ENCODE results near the gene C12orf56.
A peak's percentile ranks its signal among the peaks of the same experiment; 100 is the strongest.
"Not testable (repeated sequence)": the region's sequence is repeated elsewhere in the genome, so short reads cannot be mapped to it uniquely, and the experiment has no call there.

Gene C12orf56

DNA sequence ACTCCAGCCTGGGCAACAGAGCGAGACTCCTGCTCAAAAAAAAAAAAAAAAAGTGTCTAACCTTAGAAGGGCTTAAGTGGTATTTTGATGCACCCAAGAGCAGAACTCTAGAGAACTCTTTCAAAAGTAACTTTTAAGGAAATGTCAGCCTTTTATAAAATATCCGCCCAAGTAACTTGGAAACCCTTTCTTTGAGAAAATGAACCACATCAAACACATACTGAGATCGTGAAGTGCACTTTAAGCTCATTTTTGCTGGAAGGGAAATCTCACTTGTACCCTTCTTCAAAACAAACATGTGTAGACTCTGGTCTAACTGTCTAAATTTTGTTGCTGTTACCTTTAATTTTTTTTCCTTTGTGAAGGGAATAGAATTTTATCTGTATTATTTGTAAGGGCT, 5.5 kb downstream of the C12orf56 start:
- Histone ChIP-seq H3K56ac (ENCODE audit: low read length) (no peak overlapping the region), H3K4me1 (ENCODE audit: control insufficient read depth, low read depth, low read length) (no peaks in the 10 kb centered on the region), H2BK15ac (replicated peaks; ENCODE audit: low read depth) (no peak overlapping the region), H2AK5ac (ENCODE audit: low read length) (no peak overlapping the region), H3K79me1 (ENCODE audit: low read length) (no peaks in the 10 kb centered on the region), H3K79me2 (ENCODE audit: control insufficient read depth, insufficient read depth, low read length) (no peaks in the 10 kb centered on the region), H3K23ac (ENCODE audit: low read length) (no peak overlapping the region), H2BK5ac (ENCODE audit: low read length) (no peak overlapping the region), H2BK120ac (ENCODE audit: low read depth, low read length) (no peak overlapping the region), H3K4me2 (ENCODE audit: low read length) (no peak overlapping the region), H3K4ac (ENCODE audit: low read depth, low read length) (no peak overlapping the region), H4K5ac (ENCODE audit: low read length) (no peak overlapping the region), H3K4me3 (ENCODE audit: low read length) (no peak overlapping the region), H4K8ac (ENCODE audit: low read depth, low read length) (no peak overlapping the region), H3K27ac (ENCODE audit: low read depth, low read length) (no peak overlapping the region), H3K36me3 (ENCODE audit: control insufficient read depth, insufficient read depth, low read length) (no peaks in the 10 kb centered on the region), H3K18ac (ENCODE audit: low read length) (no peak overlapping the region), H3K27me3 (ENCODE audit: insufficient read depth, low read length, poor library complexity) (no peaks in the 10 kb centered on the region), H3K9ac (ENCODE audit: low read length) (no peak overlapping the region)
- no peak for DNase-seq
- no CpG with 5 or more reads among the region's 3 CpGs for WGBS (ENCODE audit: extremely low coverage, insufficient coverage, low lambda C conversion rate)

DNA sequence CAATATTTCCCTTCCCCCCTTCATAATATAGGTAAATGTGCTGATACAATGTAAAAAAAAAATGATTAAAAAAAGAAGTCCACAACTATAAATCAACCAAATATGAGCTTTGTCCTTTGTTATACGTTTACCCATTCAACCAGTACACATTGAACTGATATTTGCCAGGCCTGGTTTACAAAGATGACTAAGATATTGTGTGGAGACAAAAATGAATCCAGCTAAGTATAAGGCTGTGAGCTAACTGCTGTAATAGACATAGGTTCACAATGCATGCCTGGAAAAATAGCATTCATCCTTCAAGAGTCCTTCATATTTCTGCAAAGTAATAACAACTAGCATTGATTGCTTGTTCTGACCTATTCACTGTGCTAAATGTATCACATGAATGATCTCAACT, 6.9 kb downstream of the C12orf56 start:
- no CpG with 5 or more reads among the region's 1 CpG for WGBS (ENCODE audit: extremely low coverage, insufficient coverage, low lambda C conversion rate)

DNA sequence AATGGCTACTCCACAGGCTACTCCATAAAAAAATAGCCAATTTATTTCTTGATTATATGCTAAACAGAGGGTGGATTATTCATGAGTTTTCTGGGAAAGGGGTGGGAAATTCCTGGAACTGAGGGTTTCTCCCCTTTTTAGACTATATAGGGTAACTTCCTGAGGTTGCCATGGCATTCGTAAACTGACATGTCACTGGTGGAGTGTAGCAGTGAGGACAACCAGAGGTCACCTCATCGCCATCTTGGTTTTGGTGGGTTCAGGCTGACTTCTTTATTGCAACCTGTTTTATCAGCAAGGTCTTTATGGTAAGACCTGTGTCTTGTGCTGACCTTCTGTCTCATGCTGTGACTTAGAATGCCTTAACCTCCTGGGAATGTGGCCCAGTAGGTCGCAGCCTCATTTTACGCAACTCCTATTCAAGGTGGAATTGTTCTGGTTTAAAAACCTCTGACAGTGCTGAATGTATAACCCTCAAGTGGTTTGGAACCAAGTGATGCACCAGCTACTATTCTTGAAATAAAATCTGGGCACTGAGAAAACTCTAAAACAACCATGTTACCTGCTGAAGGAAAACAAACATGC, 27.7 kb downstream of the C12orf56 start:
- Histone ChIP-seq H3K27ac (ENCODE audit: low read depth, low read length) (no peak overlapping the region), H2BK15ac (replicated peaks; ENCODE audit: low read depth) (no peak overlapping the region), H3K36me3 (ENCODE audit: control insufficient read depth, insufficient read depth, low read length) (no peaks in the 10 kb centered on the region), H3K4me1 (ENCODE audit: control insufficient read depth, low read depth, low read length) (no peaks in the 10 kb centered on the region), H4K8ac (ENCODE audit: low read depth, low read length) (no peak overlapping the region), H2AK5ac (ENCODE audit: low read length) (no peak overlapping the region), H3K23ac (ENCODE audit: low read length) (no peak overlapping the region), H3K4me3 (ENCODE audit: low read length) (no peak overlapping the region), H3K56ac (ENCODE audit: low read length) (no peak overlapping the region), H3K79me2 (ENCODE audit: control insufficient read depth, insufficient read depth, low read length) (no peaks in the 10 kb centered on the region), H2BK5ac (ENCODE audit: low read length) (no peak overlapping the region), H2BK120ac (ENCODE audit: low read depth, low read length) (no peak overlapping the region), H3K27me3 (ENCODE audit: insufficient read depth, low read length, poor library complexity) (no peaks in the 10 kb centered on the region), H3K4me2 (ENCODE audit: low read length) (no peak overlapping the region), H3K4ac (ENCODE audit: low read depth, low read length) (no peak overlapping the region), H3K79me1 (ENCODE audit: low read length) (no peaks in the 10 kb centered on the region), H3K18ac (ENCODE audit: low read length) (no peak overlapping the region), H4K5ac (ENCODE audit: low read length) (no peak overlapping the region), H3K9ac (ENCODE audit: low read length) (no peak overlapping the region)
- no CpG with 5 or more reads among the region's 4 CpGs for WGBS (ENCODE audit: extremely low coverage, insufficient coverage, low lambda C conversion rate)
- DNase-seq, result peak; percentile 30

More for the DNA sequence above, 6.9 kb downstream of the C12orf56 start:
- Histone ChIP-seq H2BK120ac (ENCODE audit: low read depth, low read length) (no peak overlapping the region), H3K56ac (ENCODE audit: low read length) (no peak overlapping the region), H3K9ac (ENCODE audit: low read length) (no peak overlapping the region), H3K4me1 (ENCODE audit: control insufficient read depth, low read depth, low read length) (no peaks in the 10 kb centered on the region), H3K27me3 (ENCODE audit: insufficient read depth, low read length, poor library complexity) (no peaks in the 10 kb centered on the region), H2BK5ac (ENCODE audit: low read length) (no peak overlapping the region), H2AK5ac (ENCODE audit: low read length) (no peak overlapping the region), H2BK15ac (replicated peaks; ENCODE audit: low read depth) (no peak overlapping the region), H3K27ac (ENCODE audit: low read depth, low read length) (no peak overlapping the region), H3K4ac (ENCODE audit: low read depth, low read length) (no peak overlapping the region), H4K5ac (ENCODE audit: low read length) (no peak overlapping the region), H3K18ac (ENCODE audit: low read length) (no peak overlapping the region), H3K79me2 (ENCODE audit: control insufficient read depth, insufficient read depth, low read length) (no peaks in the 10 kb centered on the region), H3K4me3 (ENCODE audit: low read length) (no peak overlapping the region), H3K4me2 (ENCODE audit: low read length) (no peak overlapping the region), H3K23ac (ENCODE audit: low read length) (no peak overlapping the region), H3K79me1 (ENCODE audit: low read length) (no peaks in the 10 kb centered on the region), H4K8ac (ENCODE audit: low read depth, low read length) (no peak overlapping the region), H3K36me3 (ENCODE audit: control insufficient read depth, insufficient read depth, low read length) (no peaks in the 10 kb centered on the region)
- no peak for DNase-seq

DNA sequence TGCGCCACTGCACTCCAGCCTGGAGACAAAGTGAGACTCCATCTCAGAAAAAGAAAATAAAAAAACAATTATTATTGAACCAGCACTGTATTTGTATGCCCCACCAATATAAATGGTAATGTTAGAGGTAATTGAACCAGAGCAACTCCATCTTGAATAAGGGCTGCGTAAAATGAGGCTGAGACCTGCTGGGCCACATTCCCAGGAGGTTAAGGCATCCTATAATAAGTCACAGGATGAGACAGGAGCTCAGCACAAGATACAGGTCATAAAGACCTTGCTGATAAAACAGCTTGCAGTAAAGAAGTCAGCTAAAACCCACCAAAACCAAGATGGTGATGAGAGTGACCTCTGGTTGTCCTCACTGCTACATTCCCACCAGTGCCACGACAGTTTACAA, 29.4 kb downstream of the C12orf56 start:
- not testable (repeated sequence) for H3K36me3 ChIP-seq (ENCODE audit: control insufficient read depth, insufficient read depth, low read length); H3K79me2 ChIP-seq (ENCODE audit: control insufficient read depth, insufficient read depth, low read length); H2BK15ac ChIP-seq (replicated peaks; ENCODE audit: low read depth); H3K27ac ChIP-seq (ENCODE audit: low read depth, low read length); H3K23ac ChIP-seq (ENCODE audit: low read length); H4K8ac ChIP-seq (ENCODE audit: low read depth, low read length); H3K4me3 ChIP-seq (ENCODE audit: low read length); H3K4me1 ChIP-seq (ENCODE audit: control insufficient read depth, low read depth, low read length); H2AK5ac ChIP-seq (ENCODE audit: low read length); H2BK5ac ChIP-seq (ENCODE audit: low read length); DNase-seq; H3K27me3 ChIP-seq (ENCODE audit: insufficient read depth, low read length, poor library complexity); H3K4me2 ChIP-seq (ENCODE audit: low read length); H3K18ac ChIP-seq (ENCODE audit: low read length); H2BK120ac ChIP-seq (ENCODE audit: low read depth, low read length); H3K56ac ChIP-seq (ENCODE audit: low read length); H3K79me1 ChIP-seq (ENCODE audit: low read length); H3K4ac ChIP-seq (ENCODE audit: low read depth, low read length); H4K5ac ChIP-seq (ENCODE audit: low read length); H3K9ac ChIP-seq (ENCODE audit: low read length)
- no CpG with 5 or more reads among the region's 3 CpGs for WGBS (ENCODE audit: extremely low coverage, insufficient coverage, low lambda C conversion rate)

DNA sequence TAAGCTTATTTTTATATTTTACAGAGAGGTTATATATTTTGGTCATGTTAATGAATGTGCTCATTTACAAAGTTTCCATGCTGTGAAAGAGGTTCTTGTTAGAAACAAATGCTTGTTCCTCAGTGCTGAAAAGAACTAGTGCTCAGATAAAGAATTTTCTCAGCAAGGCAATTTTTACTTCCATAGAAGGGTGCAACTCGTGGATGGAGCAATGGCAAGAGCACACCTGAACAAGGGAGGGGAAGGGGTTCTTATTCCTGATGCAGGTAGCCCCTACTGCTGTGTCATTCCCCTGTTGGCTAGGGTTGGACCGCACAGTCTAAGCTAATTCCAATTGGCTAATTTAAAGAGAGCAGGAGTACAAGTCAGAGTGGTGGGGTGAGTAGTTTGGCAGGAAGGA, 34.3 kb downstream of the C12orf56 start:
- H3K9ac ChIP-seq (ENCODE audit: low read length); DNase-seq; H2BK5ac ChIP-seq (ENCODE audit: low read length); H3K79me1 ChIP-seq (ENCODE audit: low read length); H3K27ac ChIP-seq (ENCODE audit: low read depth, low read length); H3K4me3 ChIP-seq (ENCODE audit: low read length); H3K79me2 ChIP-seq (ENCODE audit: control insufficient read depth, insufficient read depth, low read length); H3K56ac ChIP-seq (ENCODE audit: low read length); H3K23ac ChIP-seq (ENCODE audit: low read length); H3K4me2 ChIP-seq (ENCODE audit: low read length); H4K8ac ChIP-seq (ENCODE audit: low read depth, low read length); H3K36me3 ChIP-seq (ENCODE audit: control insufficient read depth, insufficient read depth, low read length); H2BK120ac ChIP-seq (ENCODE audit: low read depth, low read length); H3K27me3 ChIP-seq (ENCODE audit: insufficient read depth, low read length, poor library complexity); H2BK15ac ChIP-seq (replicated peaks; ENCODE audit: low read depth); H3K4me1 ChIP-seq (ENCODE audit: control insufficient read depth, low read depth, low read length); H4K5ac ChIP-seq (ENCODE audit: low read length); H2AK5ac ChIP-seq (ENCODE audit: low read length); H3K4ac ChIP-seq (ENCODE audit: low read depth, low read length); H3K18ac ChIP-seq (ENCODE audit: low read length): not testable (repeated sequence)
- WGBS (ENCODE audit: extremely low coverage, insufficient coverage, low lambda C conversion rate), result no CpG with 5 or more reads among the region's 2 CpGs

DNA sequence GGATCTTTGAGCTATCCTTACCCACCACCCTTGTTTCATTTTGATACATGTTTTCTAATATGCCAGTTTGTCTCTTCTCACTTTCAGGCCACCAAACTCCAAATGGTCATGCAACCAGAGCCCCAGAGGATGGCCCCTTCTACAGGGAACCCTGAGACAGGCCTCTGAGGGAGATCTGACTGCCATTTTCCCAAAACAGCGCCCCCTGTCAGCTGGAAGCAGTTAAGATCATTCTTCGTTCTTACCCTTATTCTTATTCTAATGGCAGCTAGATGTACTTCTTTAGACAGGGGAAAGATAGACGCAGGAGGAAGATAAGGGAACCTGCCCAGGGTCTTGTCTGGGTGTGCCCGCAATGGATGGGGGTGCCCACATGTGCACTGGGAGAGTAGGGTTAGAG, 38.4 kb downstream of the C12orf56 start:
- no peak overlapping the region for H2BK120ac ChIP-seq (ENCODE audit: low read depth, low read length)
- no peak overlapping the region for H3K4me3 ChIP-seq (ENCODE audit: low read length)
- no peak overlapping the region for H3K4me2 ChIP-seq (ENCODE audit: low read length)
- DNase-seq, result no peak
- H3K4me1 ChIP-seq (ENCODE audit: control insufficient read depth, low read depth, low read length), result no peaks in the 10 kb centered on the region
- no peak overlapping the region for H3K4ac ChIP-seq (ENCODE audit: low read depth, low read length)
- no peak overlapping the region for H2BK15ac ChIP-seq (replicated peaks; ENCODE audit: low read depth)
- no peaks in the 10 kb centered on the region for H3K36me3 ChIP-seq (ENCODE audit: control insufficient read depth, insufficient read depth, low read length)
- H2AK5ac ChIP-seq (ENCODE audit: low read length), result no peak overlapping the region
- H3K79me1 ChIP-seq (ENCODE audit: low read length), result no peaks in the 10 kb centered on the region
- H3K18ac ChIP-seq (ENCODE audit: low read length), result no peak overlapping the region
- no peak overlapping the region for H3K23ac ChIP-seq (ENCODE audit: low read length)
- H3K56ac ChIP-seq (ENCODE audit: low read length), result no peak overlapping the region
- no peak overlapping the region for H4K5ac ChIP-seq (ENCODE audit: low read length)
- no CpG with 5 or more reads among the region's 4 CpGs for WGBS (ENCODE audit: extremely low coverage, insufficient coverage, low lambda C conversion rate)
- H3K9ac ChIP-seq (ENCODE audit: low read length), result no peak overlapping the region
- no peaks in the 10 kb centered on the region for H3K79me2 ChIP-seq (ENCODE audit: control insufficient read depth, insufficient read depth, low read length)
- H2BK5ac ChIP-seq (ENCODE audit: low read length), result no peak overlapping the region
- H3K27ac ChIP-seq (ENCODE audit: low read depth, low read length), result no peak overlapping the region
- no peaks in the 10 kb centered on the region for H3K27me3 ChIP-seq (ENCODE audit: insufficient read depth, low read length, poor library complexity)
- no peak overlapping the region for H4K8ac ChIP-seq (ENCODE audit: low read depth, low read length)
